Omental fat pad (tissue), 4 donors: ENCODE measurements around the gene CAB39L. TPM values are rescaled to one million over a fixed set of nuclear protein-coding genes. Genes with fewer than 3 reads are reported as not detected.

ENCODE experiments used
- ATAC-seq: fragments of 150-250 bp; one replicate; pipeline ENCODE4 v1.9.1; 2016; ENCODE audit warnings: mild to moderate bottlenecking, moderate library complexity; ENCODE audit not compliant: low FRiP score
- DNase-seq: peaks from one replicate; pipeline ENCODE4 v3.0.0-alpha.2; 2019; ENCODE audit warnings: low spot score
- total RNA-seq, 4 donors: library from RNA; depleted of rRNA; stranded (reverse); fragments of >200 nt; gene quantifications; one replicate each; pipeline ENCODE4 v1.1.0, GENCODE V29; 2016
- TF ChIP-seq, protein P1 (sequence below), 3 donors: fragments of 450-650 bp; IDR thresholded peaks; one replicate each; pipeline ENCODE4 v1.5.1; 2016 to 2017; ENCODE audit warnings: antibody characterized with exemption in 3 of 3, mild to moderate bottlenecking in 3 of 3, moderate library complexity in 2 of 3

CAB39L gene
- total RNA-seq, 4 donors from 2014 or later = 16.0 to 39.4 (median 25.7) TPM

DNA sequence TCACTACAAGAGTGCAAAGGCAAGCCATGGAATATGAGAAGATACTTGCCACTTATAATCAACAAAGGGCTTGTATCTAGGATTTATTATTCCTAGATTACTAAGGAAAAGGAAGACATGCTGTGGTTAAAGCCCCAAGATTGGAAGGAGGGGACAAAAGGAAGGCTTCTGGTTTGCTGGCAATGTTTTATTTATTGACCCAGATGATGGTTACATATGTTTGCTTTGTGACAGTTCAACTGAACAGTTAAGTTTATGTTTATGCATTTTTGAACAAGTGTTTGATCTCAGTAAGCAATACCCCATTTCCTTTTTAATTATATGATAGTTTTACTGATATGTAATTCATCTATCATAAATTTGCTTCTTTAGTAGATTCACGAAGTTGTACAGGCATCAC is 155.9 kb downstream of the CAB39L start:
- TF ChIP-seq, protein P1, sequence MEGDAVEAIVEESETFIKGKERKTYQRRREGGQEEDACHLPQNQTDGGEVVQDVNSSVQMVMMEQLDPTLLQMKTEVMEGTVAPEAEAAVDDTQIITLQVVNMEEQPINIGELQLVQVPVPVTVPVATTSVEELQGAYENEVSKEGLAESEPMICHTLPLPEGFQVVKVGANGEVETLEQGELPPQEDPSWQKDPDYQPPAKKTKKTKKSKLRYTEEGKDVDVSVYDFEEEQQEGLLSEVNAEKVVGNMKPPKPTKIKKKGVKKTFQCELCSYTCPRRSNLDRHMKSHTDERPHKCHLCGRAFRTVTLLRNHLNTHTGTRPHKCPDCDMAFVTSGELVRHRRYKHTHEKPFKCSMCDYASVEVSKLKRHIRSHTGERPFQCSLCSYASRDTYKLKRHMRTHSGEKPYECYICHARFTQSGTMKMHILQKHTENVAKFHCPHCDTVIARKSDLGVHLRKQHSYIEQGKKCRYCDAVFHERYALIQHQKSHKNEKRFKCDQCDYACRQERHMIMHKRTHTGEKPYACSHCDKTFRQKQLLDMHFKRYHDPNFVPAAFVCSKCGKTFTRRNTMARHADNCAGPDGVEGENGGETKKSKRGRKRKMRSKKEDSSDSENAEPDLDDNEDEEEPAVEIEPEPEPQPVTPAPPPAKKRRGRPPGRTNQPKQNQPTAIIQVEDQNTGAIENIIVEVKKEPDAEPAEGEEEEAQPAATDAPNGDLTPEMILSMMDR (IDR thresholded peaks at IDR 0.05) = no peak
- no peak for DNase-seq
- ATAC-seq = no peak

DNA sequence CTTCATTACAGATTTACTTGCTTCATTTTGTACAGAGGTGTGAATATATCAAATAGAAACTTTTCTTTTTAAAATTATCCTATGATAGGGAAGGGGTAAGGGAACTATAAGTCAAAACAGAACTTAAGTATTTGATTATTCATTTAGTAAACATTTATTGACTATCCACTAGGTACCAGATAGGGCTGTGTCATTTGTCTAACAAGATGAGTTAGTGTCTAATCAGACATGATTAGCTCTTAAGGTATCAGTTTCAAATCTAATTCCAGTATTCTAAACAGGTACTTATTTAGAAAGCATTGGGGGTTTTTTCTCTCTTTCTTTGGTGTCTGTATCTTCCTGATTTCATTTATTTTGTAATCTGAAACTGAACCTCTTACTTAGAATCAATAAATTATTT is 164.0 kb downstream of the CAB39L start:
- DNase-seq (no peak), ATAC-seq (no peak)
- TF ChIP-seq, protein P1 (IDR thresholded peaks at IDR 0.05) = no peak

DNA sequence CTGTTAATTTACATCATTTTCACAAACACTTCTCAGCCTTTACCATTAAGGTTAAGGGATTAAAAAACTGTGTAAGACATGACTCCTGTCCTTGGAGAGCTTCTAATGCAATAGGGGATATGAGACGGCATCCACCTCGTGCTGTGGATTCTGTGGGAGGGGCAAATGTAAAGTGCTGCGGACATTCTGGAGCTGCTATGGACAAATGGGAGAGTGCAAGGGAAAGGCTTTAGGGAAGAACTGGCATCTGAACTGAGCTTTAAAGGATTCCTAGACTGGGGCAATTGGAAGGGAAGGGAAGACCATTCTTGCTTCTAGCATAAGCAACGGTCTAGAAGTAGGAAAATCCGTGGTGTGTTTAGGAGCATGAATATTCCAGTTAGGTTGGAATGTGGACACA is 164.8 kb downstream of the CAB39L start:
- ATAC-seq (no peak), DNase-seq (no peak)
- TF ChIP-seq, protein P1 (IDR thresholded peaks at IDR 0.05) = no peak

DNA sequence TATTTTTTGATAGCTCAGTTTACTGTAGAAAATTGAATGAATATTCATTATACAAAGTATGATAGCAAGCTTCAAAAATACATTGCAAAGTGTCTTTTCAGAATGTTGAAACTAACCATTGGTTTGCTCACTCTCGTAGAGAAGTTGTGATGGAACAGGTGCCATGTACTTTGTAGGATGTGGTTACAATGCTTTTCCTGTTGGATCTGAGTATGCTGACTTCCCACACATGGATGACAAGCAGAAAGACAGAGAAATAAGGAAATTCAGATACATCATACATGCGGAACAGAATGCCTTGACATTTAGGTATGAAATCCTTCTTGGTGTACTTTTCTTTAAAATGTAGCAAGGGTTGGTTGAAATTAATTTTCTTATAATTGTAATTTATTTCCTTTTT is 165.7 kb downstream of the CAB39L start:
- ATAC-seq (no peak), DNase-seq (no peak)
- TF ChIP-seq, protein P1 (IDR thresholded peaks at IDR 0.05) = no peak

DNA sequence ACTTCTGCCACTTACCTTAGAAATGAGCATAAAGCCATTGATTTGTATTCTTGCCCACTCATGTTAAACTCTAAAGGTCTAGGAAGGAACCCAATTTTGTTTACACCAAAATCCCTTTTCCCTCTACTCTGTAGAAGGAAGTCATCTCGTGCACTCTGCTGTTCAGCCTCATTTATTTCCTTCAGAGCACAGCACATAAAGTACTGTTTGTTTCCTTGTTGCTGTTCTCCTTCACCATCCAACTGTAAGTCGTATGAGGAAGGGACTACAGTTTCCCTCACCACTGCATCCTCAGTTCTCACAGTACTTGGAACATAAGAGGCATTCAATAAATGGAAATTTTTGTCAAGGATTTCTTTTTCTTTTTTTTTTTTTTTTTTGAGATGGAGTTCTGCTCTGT is 171.6 kb downstream of the CAB39L start:
- ATAC-seq = no peak
- TF ChIP-seq, protein P1 (IDR thresholded peaks at IDR 0.05) = no peak

DNA sequence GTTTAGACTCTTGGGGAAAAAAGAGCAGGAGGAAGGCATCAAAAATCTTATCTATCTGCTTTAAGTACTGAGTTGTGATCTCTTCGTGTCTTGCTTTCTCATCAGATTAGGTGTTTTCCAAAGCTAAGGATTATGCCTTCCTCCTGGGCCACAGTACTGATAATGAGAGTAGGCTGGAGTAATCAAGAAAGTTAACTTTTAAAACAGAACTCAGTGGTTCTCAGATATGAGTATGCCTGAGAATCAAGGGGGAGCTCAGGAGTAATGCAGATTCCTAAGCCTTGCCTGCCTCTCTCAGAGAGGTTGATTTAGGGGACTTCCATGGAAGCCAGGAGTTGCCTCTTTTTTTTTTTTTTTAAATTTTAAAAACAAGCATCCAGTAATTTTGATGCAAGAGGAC is 172.6 kb downstream of the CAB39L start:
- DNase-seq (no peak), ATAC-seq (no peak)
- TF ChIP-seq, protein P1 (IDR thresholded peaks at IDR 0.05) = no peak

More for the DNA sequence above, 171.6 kb downstream of the CAB39L start:
- DNase-seq = no peak

DNA sequence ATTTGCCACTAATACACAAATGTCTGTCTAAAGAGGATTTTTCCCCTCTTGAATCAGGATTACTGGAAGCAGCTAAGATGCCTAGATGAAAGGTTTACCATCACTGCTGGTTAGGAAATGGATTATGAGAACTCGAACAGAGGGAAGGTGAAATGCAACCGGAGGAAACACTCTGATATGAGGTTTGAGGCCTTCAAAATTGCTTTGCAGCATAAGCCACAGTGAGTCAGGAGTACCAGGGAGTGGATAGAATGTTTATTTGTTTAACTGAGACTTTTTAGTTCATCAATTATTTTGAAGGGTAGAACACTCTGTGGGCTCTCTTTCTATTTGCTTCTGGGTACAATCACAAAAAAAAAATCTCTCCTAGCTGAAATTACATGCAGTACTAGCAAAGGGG is 178.0 kb downstream of the CAB39L start:
- DNase-seq (no peak), ATAC-seq (no peak)
- TF ChIP-seq, protein P1 (IDR thresholded peaks at IDR 0.05) = no peak
